Tibial nerve (tissue), 4 donors: Measurements from ENCODE around the gene HEPH. TPM values are rescaled to one million over a fixed set of nuclear protein-coding genes. Genes with fewer than 3 reads are reported as not detected.
"Not testable (repeated sequence)": the region's sequence is repeated elsewhere in the genome, so short reads cannot be mapped to it uniquely, and the experiment has no call there.

Experiments
- DNase-seq, 2 donors: peaks; one replicate each; pipeline ENCODE4 v3.0.0-alpha.2; 2019; ENCODE audit warnings: low spot score in 2 of 2
- H3K27ac ChIP-seq, 4 donors: fragments of 200-600 bp; sonication (generic) in 3 of 4; one replicate each; pipeline ENCODE4 v1.5.1; 2017 to 2019; ENCODE audit warnings: mild to moderate bottlenecking in 1 of 4
- H3K27me3 ChIP-seq, 2 donors: fragments of 200-600 bp; sonication (generic) in 1 of 2; one replicate each; pipeline versions ENCODE4 v1.5.1 to v1.6.0; 2017 to 2019
- H3K36me3 ChIP-seq, 3 donors: fragments of 200-600 bp; sonication (generic); one replicate each; pipeline ENCODE4 v1.5.1; 2018 to 2019
- H3K4me1 ChIP-seq, 4 donors: fragments of 200-600 bp; sonication (generic) in 3 of 4; one replicate each; pipeline ENCODE4 v1.5.1; 2017 to 2019
- H3K4me3 ChIP-seq, 4 donors: fragments of 200-600 bp; sonication (generic) in 3 of 4; one replicate each; pipeline ENCODE4 v1.5.1; 2017 to 2019; ENCODE audit warnings: mild to moderate bottlenecking in 1 of 4, moderate library complexity in 1 of 4
- H3K9me3 ChIP-seq, 4 donors: fragments of 200-600 bp; sonication (generic) in 3 of 4; one replicate each; pipeline ENCODE4 v1.5.1; 2017 to 2019
- CTCF ChIP-seq, 5 experiments: fragments of 200-600 bp in 3 of 5; fragments of 450-650 bp in 2 of 5; sonication (generic) in 3 of 5; IDR thresholded peaks; one replicate each; pipeline ENCODE4 v1.5.1; 2016 to 2019; ENCODE audit warnings: antibody characterized with exemption in 5 of 5, mild to moderate bottlenecking in 3 of 5, moderate library complexity in 2 of 5
- EP300 ChIP-seq, 2 donors: sonication (generic); formaldehyde crosslinking; IDR thresholded peaks; one replicate each; pipeline ENCODE4 v1.6.1; 2017; ENCODE audit warnings: antibody characterized with exemption in 2 of 2, mild to moderate bottlenecking in 1 of 2
- POLR2A ChIP-seq, 2 donors: fragments of 450-650 bp; IDR thresholded peaks; one replicate each; pipeline ENCODE4 v1.6.1; 2017; ENCODE audit warnings: antibody characterized with exemption in 2 of 2, mild to moderate bottlenecking in 2 of 2, moderate library complexity in 2 of 2
- WGBS, 2 donors: methylation state at CpG; one replicate each; pipeline ENCODE4 v1.1.5; 2018; 5-methylcytosine and 5-hydroxymethylcytosine counted together
- total RNA-seq, 4 donors: library from RNA; depleted of rRNA; stranded (reverse); fragments of >200 nt; gene quantifications; one replicate each; pipeline ENCODE4 v1.1.0, GENCODE V29; 2016

Gene HEPH, protein sequence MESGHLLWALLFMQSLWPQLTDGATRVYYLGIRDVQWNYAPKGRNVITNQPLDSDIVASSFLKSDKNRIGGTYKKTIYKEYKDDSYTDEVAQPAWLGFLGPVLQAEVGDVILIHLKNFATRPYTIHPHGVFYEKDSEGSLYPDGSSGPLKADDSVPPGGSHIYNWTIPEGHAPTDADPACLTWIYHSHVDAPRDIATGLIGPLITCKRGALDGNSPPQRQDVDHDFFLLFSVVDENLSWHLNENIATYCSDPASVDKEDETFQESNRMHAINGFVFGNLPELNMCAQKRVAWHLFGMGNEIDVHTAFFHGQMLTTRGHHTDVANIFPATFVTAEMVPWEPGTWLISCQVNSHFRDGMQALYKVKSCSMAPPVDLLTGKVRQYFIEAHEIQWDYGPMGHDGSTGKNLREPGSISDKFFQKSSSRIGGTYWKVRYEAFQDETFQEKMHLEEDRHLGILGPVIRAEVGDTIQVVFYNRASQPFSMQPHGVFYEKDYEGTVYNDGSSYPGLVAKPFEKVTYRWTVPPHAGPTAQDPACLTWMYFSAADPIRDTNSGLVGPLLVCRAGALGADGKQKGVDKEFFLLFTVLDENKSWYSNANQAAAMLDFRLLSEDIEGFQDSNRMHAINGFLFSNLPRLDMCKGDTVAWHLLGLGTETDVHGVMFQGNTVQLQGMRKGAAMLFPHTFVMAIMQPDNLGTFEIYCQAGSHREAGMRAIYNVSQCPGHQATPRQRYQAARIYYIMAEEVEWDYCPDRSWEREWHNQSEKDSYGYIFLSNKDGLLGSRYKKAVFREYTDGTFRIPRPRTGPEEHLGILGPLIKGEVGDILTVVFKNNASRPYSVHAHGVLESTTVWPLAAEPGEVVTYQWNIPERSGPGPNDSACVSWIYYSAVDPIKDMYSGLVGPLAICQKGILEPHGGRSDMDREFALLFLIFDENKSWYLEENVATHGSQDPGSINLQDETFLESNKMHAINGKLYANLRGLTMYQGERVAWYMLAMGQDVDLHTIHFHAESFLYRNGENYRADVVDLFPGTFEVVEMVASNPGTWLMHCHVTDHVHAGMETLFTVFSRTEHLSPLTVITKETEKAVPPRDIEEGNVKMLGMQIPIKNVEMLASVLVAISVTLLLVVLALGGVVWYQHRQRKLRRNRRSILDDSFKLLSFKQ
- 10 to 100 TPM in 3 of 4 donors, 1 to 10 TPM in 1; 7.2 to 30.0 (median 24.1) TPM for total RNA-seq

DNA sequence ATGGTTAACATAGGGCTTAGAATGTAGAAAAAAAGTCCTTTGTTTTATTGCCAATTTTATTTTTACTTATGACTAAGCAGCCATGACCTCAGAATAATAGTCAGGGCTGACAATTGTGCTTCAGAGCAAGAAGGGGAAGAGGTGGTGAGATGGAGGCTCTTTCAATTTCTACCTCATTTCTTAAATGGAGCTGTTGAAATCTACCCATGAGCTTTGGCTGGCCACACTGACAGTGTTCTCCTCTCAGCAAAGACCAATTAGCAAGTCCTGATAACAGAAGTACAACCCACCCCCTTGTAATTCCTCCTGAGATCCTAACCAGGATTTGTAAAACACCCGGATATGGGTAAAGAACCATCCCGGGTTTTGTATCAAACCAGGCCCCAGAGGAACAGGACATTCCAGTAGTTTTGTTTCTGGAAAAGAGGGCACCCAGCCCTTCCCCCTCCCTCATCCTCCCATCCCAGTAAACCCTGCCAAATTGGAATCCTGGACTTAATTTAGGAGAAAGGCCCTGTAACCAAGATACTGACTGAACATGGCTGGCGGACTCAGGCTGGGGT lies at the start of gene HEPH:
TSS of gene HEPH (plus strand) at position 399 of the 563 bp plus-strand sequence. CDS start 6,324 bp downstream, outside the sequence.
- Histone ChIP-seq H3K4me3 (peak within 1 kb of the TSS; percentile 14 to 46 (median 24)), H3K36me3 (no peaks in the 10 kb centered on the region), H3K27me3 (peaks cover 0 to 3% of the 10 kb centered on the region in 2 donors), H3K9me3 (no peaks in the 10 kb centered on the region), H3K27ac (peak within 1 kb of the TSS in 3 of 4 donors; percentile 57 to 69 (median 61)), H3K4me1 (no peaks in the 10 kb centered on the region)
- TF ChIP-seq EP300 (IDR thresholded peaks at IDR 0.05) (no peak), POLR2A (IDR thresholded peaks at IDR 0.05) (no peak), CTCF (IDR thresholded peaks at IDR 0.05) (no peak)
- no peak for DNase-seq
- 14 to 36% methylated on average over 3 of the region's 3 CpGs for WGBS, 2 donors

DNA sequence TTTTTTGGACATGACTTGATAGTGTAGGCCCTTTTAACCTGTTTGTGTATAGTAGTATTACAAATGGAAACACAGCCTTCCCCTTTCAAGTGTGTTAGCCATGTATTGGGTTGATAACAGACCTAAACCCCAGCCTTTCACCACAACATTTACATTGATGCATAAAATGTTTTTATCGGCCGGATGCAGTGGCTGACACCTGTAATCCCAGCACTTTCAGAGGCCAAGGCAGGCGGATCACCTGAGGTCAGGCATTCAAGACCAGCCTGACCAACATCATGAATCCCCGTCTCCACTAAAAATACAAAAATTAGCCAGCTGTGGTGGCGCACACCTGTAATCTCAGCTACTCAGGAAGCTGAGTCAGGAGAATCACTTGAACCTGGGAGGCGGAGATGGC lies 45.3 kb upstream of the HEPH start:
- not testable (repeated sequence) for H3K4me3 ChIP-seq, H3K9me3 ChIP-seq, H3K27ac ChIP-seq, DNase-seq, H3K4me1 ChIP-seq, H3K36me3 ChIP-seq, H3K27me3 ChIP-seq
- WGBS, 2 donors = 88 to 100% methylated on average over 3 to 6 of the region's 6 CpGs

- not testable (repeated sequence) for H3K27me3 ChIP-seq, H3K36me3 ChIP-seq, H3K9me3 ChIP-seq, H3K27ac ChIP-seq, DNase-seq, H3K4me1 ChIP-seq, H3K4me3 ChIP-seq
- WGBS, 2 donors = 92 to 96% methylated on average over 2 of the region's 2 CpGs
Measured at GRCh38 chrX:66121354-66121753, 42.7 kb upstream of the HEPH start.

GRCh38 chrX:66126662-66127061 lies 37.4 kb upstream of the HEPH start:
- Histone ChIP-seq H3K27me3 (no peaks in the 10 kb centered on the region), H3K4me1 (no peaks in the 10 kb centered on the region), H3K27ac (no peak overlapping the region), H3K9me3 (no peaks in the 10 kb centered on the region), H3K4me3 (no peak overlapping the region), H3K36me3 (no peaks in the 10 kb centered on the region)
- WGBS, 2 donors = 84% methylated on average over 3 of the region's 3 CpGs; no CpG with 5 or more reads in 1 of the 2 donors
- TF ChIP-seq POLR2A (IDR thresholded peaks at IDR 0.05) (no peak), EP300 (IDR thresholded peaks at IDR 0.05) (no peak), CTCF (IDR thresholded peaks at IDR 0.05) (no peak)
- no peak for DNase-seq

- Histone ChIP-seq H3K9me3 (no peaks in the 10 kb centered on the region), H3K27ac (no peak overlapping the region), H3K36me3 (no peaks in the 10 kb centered on the region), H3K4me1 (no peaks in the 10 kb centered on the region), H3K27me3 (no peaks in the 10 kb centered on the region), H3K4me3 (no peak overlapping the region)
- TF ChIP-seq CTCF (IDR thresholded peaks at IDR 0.05) (no peak), POLR2A (IDR thresholded peaks at IDR 0.05) (no peak), EP300 (IDR thresholded peaks at IDR 0.05) (no peak)
- no peak for DNase-seq
Measured at GRCh38 chrX:66130469-66130868, 33.6 kb upstream of the HEPH start.

DNA sequence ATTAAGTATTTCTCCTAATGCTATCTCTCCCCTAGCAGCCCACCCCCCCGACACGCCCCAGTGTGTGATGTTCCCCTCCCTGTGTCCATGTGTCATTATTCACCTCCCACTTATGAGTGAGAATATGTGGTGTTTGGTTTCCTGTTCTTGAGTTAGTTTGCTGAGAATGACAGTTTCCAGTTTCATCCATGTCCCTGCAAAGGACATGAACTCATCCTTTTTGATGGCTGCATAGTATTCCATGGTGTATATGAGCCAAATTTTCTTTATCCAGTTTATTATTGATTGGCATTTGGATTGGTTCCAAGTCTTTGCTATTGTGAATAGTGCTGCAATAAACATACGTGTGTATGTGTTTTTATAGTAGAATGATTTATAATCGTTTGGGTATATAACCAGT lies 28.8 kb upstream of the HEPH start:
- H3K36me3 ChIP-seq, H3K4me3 ChIP-seq, H3K27me3 ChIP-seq, H3K9me3 ChIP-seq, DNase-seq, H3K4me1 ChIP-seq, H3K27ac ChIP-seq: not testable (repeated sequence)
- 69 to 85% methylated on average over 4 of the region's 4 CpGs for WGBS, 2 donors
